Left lung (tissue), 10 donors: ENCODE results near the gene CFAP210. TPM values are rescaled to one million over a fixed set of nuclear protein-coding genes. Genes with fewer than 3 reads are reported as not detected.
A peak's percentile ranks its signal among the peaks of the same experiment; 100 is the strongest.

Experiments
- ATAC-seq: fragments of 200-7000 bp; cut with Tn5 transposase; one replicate; pipeline ENCODE4 v1.9.1; 2020; ENCODE audit warnings: moderate library complexity
- DNase-seq, 4 donors: peaks; one replicate each; pipeline ENCODE4 v3.0.0-alpha.2; 2013 to 2020
- H3K27ac ChIP-seq, 2 donors: fragments of 200-600 bp; sonication (generic) in 1 of 2; one replicate each; pipeline versions ENCODE4 v1.5.0 to v1.8.0; 2020 to 2021
- H3K27me3 ChIP-seq, 2 donors: fragments of 200-600 bp; sonication (generic) in 1 of 2; one replicate each; pipeline versions ENCODE4 v1.5.0 to v1.8.0; 2020 to 2021
- H3K36me3 ChIP-seq, 2 donors: fragments of 200-600 bp; sonication (generic) in 1 of 2; one replicate each; pipeline versions ENCODE4 v1.5.0 to v1.8.0; 2020 to 2021
- H3K4me1 ChIP-seq, 2 donors: fragments of 200-600 bp; one replicate each; pipeline ENCODE4 v1.8.0; 2021
- H3K4me3 ChIP-seq, 2 donors: fragments of 200-600 bp; sonication (generic) in 1 of 2; one replicate each; pipeline versions ENCODE4 v1.5.0 to v1.8.0; 2020 to 2021; ENCODE audit warnings: mild to moderate bottlenecking in 1 of 2
- H3K9me3 ChIP-seq, 2 donors: fragments of 200-600 bp; sonication (generic) in 1 of 2; one replicate each; pipeline versions ENCODE4 v1.5.0 to v1.8.0; 2020 to 2021
- intact Hi-C, 2 donors: fragments of 100-400 bp; cut with DNase I; formaldehyde crosslinking; loops; one replicate each; pipeline versions ENCODE4 v1.11.2 to v1.14.2; 2022
- polyA plus RNA-seq, 6 donors: library from polyadenylated mRNA; unstranded; fragments of 120-200 nt; gene quantifications; one replicate each; pipeline ENCODE4 v1.2.1, GENCODE V29; 2013; ENCODE audit not compliant: insufficient read length in 6 of 6
- total RNA-seq, 2 donors: library from RNA; stranded (reverse); fragmentation: NEBNext Ultra II Directional; extraction: Animal tissue kit (Norgen Biotek cat#: 25700); gene quantifications; one replicate each; pipeline ENCODE4 v1.2.1, GENCODE V29; 2021
- TF ChIP-seq, protein P1 (sequence below), 2 donors: fragments of 200-600 bp; sonication (generic) in 1 of 2; IDR thresholded peaks; one replicate each; pipeline versions ENCODE4 v1.5.0 to v1.8.0; 2021; ENCODE audit warnings: antibody characterized with exemption in 2 of 2
- donor health status: DM: no; HTN: yes; CAD: no.
- donor health status: DM: no; HTN: no; CAD: no.

Gene CFAP210
- total and polyA plus RNA-seq, 8 donors, result 0.68 to 4.0 (median 2.2) TPM; not detected in 1

DNA sequence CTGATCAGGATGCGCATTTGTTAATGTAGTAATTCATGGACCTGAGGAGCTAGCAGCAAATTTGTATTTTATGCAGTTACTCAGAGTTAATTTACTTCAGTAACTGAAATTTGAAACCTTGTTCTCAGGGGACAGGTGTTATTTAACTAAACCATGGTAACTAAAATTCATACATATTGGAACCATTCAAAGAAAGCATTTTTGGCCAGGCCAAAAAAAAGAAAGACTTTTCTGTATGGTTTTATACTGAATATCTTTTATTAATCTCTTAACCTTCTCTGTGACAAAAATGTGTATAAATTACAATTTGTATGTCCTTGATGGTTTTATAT, 35.0 kb upstream of the CFAP210 start:
- H3K27me3 ChIP-seq, result peaks cover 0 to 10% of the 10 kb centered on the region in 2 donors
- no peaks in the 10 kb centered on the region for H3K36me3 ChIP-seq
- TF ChIP-seq, protein P1, sequence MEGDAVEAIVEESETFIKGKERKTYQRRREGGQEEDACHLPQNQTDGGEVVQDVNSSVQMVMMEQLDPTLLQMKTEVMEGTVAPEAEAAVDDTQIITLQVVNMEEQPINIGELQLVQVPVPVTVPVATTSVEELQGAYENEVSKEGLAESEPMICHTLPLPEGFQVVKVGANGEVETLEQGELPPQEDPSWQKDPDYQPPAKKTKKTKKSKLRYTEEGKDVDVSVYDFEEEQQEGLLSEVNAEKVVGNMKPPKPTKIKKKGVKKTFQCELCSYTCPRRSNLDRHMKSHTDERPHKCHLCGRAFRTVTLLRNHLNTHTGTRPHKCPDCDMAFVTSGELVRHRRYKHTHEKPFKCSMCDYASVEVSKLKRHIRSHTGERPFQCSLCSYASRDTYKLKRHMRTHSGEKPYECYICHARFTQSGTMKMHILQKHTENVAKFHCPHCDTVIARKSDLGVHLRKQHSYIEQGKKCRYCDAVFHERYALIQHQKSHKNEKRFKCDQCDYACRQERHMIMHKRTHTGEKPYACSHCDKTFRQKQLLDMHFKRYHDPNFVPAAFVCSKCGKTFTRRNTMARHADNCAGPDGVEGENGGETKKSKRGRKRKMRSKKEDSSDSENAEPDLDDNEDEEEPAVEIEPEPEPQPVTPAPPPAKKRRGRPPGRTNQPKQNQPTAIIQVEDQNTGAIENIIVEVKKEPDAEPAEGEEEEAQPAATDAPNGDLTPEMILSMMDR (IDR thresholded peaks at IDR 0.05), result no peak
- DNase-seq (no peak), ATAC-seq (no peak)
- intact Hi-C loops, result no loop called here
- no peaks in the 10 kb centered on the region for H3K9me3 ChIP-seq
- peaks cover 0 to 9% of the 10 kb centered on the region in 2 donors for H3K4me1 ChIP-seq
- no peak overlapping the region for H3K4me3 ChIP-seq
- H3K27ac ChIP-seq, result no peak overlapping the region

DNA sequence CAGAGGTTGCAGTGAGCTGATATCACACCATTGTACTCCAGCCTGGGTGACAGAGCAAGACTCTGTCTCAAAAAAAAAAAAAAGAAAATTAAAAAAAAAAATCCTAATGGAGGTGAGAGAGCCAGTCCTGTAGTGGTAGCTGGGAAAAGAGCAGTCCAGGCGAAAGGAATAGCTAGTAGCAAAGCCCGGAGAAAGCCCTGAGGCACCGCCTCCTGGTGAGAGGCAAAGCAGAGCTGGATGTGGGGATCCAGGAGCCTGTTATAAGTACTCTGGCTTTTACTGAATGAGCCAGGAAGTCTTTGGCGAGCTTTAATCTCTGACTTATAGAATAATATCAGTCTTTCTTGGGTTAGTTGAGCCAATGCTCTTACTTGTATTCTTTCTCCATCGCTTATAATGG, 32.9 kb upstream of the CFAP210 start:
- Histone ChIP-seq H3K4me3 (no peak overlapping the region), H3K27me3 (no peaks in the 10 kb centered on the region), H3K27ac (no peak overlapping the region), H3K4me1 (no peaks in the 10 kb centered on the region), H3K36me3 (no peaks in the 10 kb centered on the region), H3K9me3 (no peaks in the 10 kb centered on the region)
- no peak for DNase-seq
- intact Hi-C loops, result no loop called here
- no peak for ATAC-seq
- TF ChIP-seq, protein P1 (IDR thresholded peaks at IDR 0.05), result no peak

DNA sequence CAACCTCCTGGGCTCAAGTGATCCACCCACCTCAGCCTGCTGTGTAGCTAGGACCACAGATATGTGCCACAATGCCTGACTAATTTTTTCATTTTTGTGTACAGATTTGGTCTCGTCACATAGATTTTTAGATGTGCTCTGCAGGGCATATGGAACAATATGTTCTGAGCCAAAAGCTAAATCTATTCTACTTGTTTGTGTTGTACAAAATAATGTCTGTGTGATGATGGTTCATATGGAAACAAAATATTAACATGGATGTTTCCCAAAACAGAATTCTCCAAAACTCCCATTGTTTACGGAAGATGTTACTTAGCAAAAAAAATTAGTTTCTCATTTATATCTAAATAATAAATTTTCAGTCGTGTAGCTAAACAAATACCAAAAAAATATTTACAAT, 26.8 kb upstream of the CFAP210 start:
- no peaks in the 10 kb centered on the region for H3K36me3 ChIP-seq
- H3K9me3 ChIP-seq, result no peaks in the 10 kb centered on the region
- H3K4me3 ChIP-seq, result no peak overlapping the region
- intact Hi-C loops, result no loop called here
- H3K27ac ChIP-seq, result no peak overlapping the region
- ATAC-seq (no peak), DNase-seq (no peak)
- peaks cover 4 to 6% of the 10 kb centered on the region in 2 donors for H3K4me1 ChIP-seq
- no peaks in the 10 kb centered on the region for H3K27me3 ChIP-seq
- TF ChIP-seq, protein P1 (IDR thresholded peaks at IDR 0.05), result no peak

DNA sequence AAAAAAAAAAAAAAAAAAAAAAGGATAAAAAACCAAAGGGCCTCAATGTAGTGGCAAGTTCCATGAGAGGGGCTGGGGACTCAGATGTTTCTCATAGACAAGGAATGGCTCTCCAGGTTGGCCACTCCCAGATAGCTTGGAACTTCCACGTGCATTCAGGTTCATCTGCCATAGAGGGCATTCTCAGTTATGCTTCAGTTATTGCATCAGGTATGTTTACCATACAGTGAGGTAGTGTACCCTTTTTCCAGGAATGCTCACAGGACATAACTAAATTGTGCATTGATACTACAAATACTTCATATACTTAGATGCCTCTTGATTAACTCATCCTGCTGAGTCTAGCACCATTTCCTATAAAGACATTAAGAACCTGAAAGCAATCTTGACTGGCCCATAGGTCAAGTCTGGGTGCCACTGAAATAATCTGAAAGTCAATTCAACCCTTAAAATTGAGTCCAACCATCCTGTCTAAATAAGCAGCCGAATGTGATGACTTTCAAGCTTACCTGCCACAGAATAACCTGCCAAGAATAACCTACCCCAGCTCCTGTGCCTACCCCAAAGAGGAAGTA, 24.8 kb upstream of the CFAP210 start:
- ATAC-seq (no peak), DNase-seq (no peak)
- no peaks in the 10 kb centered on the region for H3K36me3 ChIP-seq
- intact Hi-C loops, result no loop called here
- H3K4me3 ChIP-seq, result no peak overlapping the region
- H3K9me3 ChIP-seq, result no peaks in the 10 kb centered on the region
- H3K27ac ChIP-seq, result no peak overlapping the region
- H3K4me1 ChIP-seq, result peaks cover 5 to 19% of the 10 kb centered on the region in 2 donors
- TF ChIP-seq, protein P1 (IDR thresholded peaks at IDR 0.05), result no peak
- H3K27me3 ChIP-seq, result no peaks in the 10 kb centered on the region

DNA sequence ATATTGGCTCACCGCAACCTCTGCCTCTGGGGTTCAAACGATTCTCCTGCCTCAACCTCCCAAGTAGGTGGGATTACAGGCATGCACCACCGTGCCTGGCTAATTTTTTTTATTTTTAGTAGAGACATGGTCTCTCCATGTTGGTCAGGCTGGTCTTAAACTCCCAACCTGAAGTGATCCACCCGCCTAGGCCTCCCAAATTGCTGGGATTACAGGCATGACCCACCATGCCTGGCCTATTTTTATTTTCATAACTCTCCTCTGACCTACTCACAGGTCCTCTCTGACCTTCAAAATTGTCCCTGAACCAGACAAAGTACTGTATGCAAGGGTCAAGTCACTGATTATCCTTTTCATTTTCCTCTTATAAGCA, 23.5 kb upstream of the CFAP210 start:
- Histone ChIP-seq H3K4me3 (no peak overlapping the region), H3K9me3 (no peaks in the 10 kb centered on the region), H3K36me3 (no peaks in the 10 kb centered on the region), H3K4me1 (peaks cover 5 to 19% of the 10 kb centered on the region in 2 donors), H3K27ac (peak overlapping the region in 1 of 2 donors; percentile 9), H3K27me3 (no peaks in the 10 kb centered on the region)
- ATAC-seq (no peak), DNase-seq (no peak)
- TF ChIP-seq, protein P1 (IDR thresholded peaks at IDR 0.05), result no peak
- intact Hi-C loops, result no loop called here
